Neural progenitor cell (in vitro differentiated cells): ENCODE measurements around the gene NRTN. TPM values are rescaled to one million over a fixed set of nuclear protein-coding genes. Genes with fewer than 3 reads are reported as not detected.
"Not testable (repeated sequence)": the region's sequence is repeated elsewhere in the genome, so short reads cannot be mapped to it uniquely, and the experiment has no call there.

Experiments used
- DNase-seq: peaks from one replicate; pipeline ENCODE4 v3.0.0-alpha.2; 2016; ENCODE audit warnings: low spot score
- H2AFZ ChIP-seq: fragments of 200-600 bp; sonication (generic); replicated peaks from 2 replicates; pipeline ENCODE4 v1.6.1; 2016; ENCODE audit warnings: antibody characterized with exemption
- H3F3A ChIP-seq: fragments of 200-600 bp; sonication (generic); 2 replicates; pipeline ENCODE4 v1.6.1; 2016; ENCODE audit warnings: antibody characterized with exemption, low read depth
- H3K27ac ChIP-seq: fragments of 200-600 bp; sonication (generic); 2 replicates; pipeline ENCODE4 v1.5.1; 2016; ENCODE audit warnings: mild to moderate bottlenecking
- H3K27me3 ChIP-seq: fragments of 200-600 bp; sonication (generic); 2 replicates; pipeline ENCODE4 v1.6.1; 2016; ENCODE audit warnings: mild to moderate bottlenecking, moderate library complexity
- H3K36me3 ChIP-seq: fragments of 200-600 bp; sonication (generic); 2 replicates; pipeline ENCODE4 v1.5.1; 2016
- H3K4me1 ChIP-seq: fragments of 200-600 bp; sonication (generic); 2 replicates; pipeline ENCODE4 v1.6.1; 2016; ENCODE audit warnings: mixed run types
- H3K4me2 ChIP-seq: fragments of 200-600 bp; sonication (generic); 2 replicates; pipeline ENCODE4 v1.6.1; 2016
- H3K4me3 ChIP-seq: fragments of 200-600 bp; sonication (generic); 2 replicates; pipeline ENCODE4 v1.5.1; 2016
- H3K79me2 ChIP-seq: fragments of 200-600 bp; sonication (generic); 2 replicates; pipeline ENCODE4 v1.6.1; 2016; ENCODE audit warnings: low read depth
- H3K9ac ChIP-seq: fragments of 200-600 bp; sonication (generic); 2 replicates; pipeline ENCODE4 v1.6.1; 2016
- H3K9me3 ChIP-seq: fragments of 200-600 bp; sonication (generic); 2 replicates; pipeline ENCODE4 v1.5.1; 2016; ENCODE audit warnings: low read depth
- H4K20me1 ChIP-seq: fragments of 200-600 bp; sonication (generic); 2 replicates; pipeline ENCODE4 v1.6.1; 2016; ENCODE audit warnings: low read depth
- H3K27ac Mint-ChIP-seq: 3 replicates; pipeline ENCODE4 v1.8.0; 2021; ENCODE audit warnings: mixed read lengths
- H3K27me3 Mint-ChIP-seq: 2 replicates; pipeline ENCODE4 v1.8.0; 2022; ENCODE audit warnings: low read depth, mild to moderate bottlenecking, inconsistent platforms, moderate library complexity, mixed read lengths; ENCODE audit not compliant: insufficient read depth
- H3K36me3 Mint-ChIP-seq: 3 replicates; pipeline ENCODE4 v1.8.0; 2021; ENCODE audit warnings: mixed read lengths
- H3K4me1 Mint-ChIP-seq: 3 replicates; pipeline ENCODE4 v1.8.0; 2021; ENCODE audit warnings: mixed read lengths
- H3K4me3 Mint-ChIP-seq: 3 replicates; pipeline ENCODE4 v1.8.0; 2021; ENCODE audit warnings: mild to moderate bottlenecking, moderate library complexity, mixed read lengths
- H3K9me3 Mint-ChIP-seq: 3 replicates; pipeline ENCODE4 v1.8.0; 2020; ENCODE audit warnings: mixed read lengths
- CTCF ChIP-seq: fragments of 200-600 bp; sonication (generic); IDR thresholded peaks from 2 replicates; pipeline ENCODE4 v1.5.1; 2017; ENCODE audit warnings: antibody characterized with exemption, mild to moderate bottlenecking
- EZH2 ChIP-seq: fragments of 200-600 bp; sonication (generic); IDR thresholded peaks from 2 replicates; pipeline ENCODE4 v1.6.1; 2017; ENCODE audit warnings: antibody characterized with exemption, mild to moderate bottlenecking, moderate library complexity
- EZH2phosphoT487 ChIP-seq: fragments of 200-600 bp; sonication (generic); IDR thresholded peaks from 2 replicates; pipeline ENCODE4 v1.6.1; 2017; ENCODE audit warnings: antibody characterized with exemption
- total RNA-seq: library from RNA; depleted of rRNA; stranded (reverse); fragments of >200 nt; gene quantifications from 2 replicates; pipeline ENCODE4 v1.2.3, GENCODE V29; 2015; ENCODE audit warnings: low replicate concordance

The NRTN gene
- total RNA-seq, 1 donor from 2014 or later: 2.4 TPM

GRCh38 chr19:5775668-5776309 lies 29.1 kb upstream of the NRTN start:
- Histone ChIP-seq H3K27me3 (no peaks in the 10 kb centered on the region), H3K9me3 (no peaks in the 10 kb centered on the region), H4K20me1 (no peaks in the 10 kb centered on the region), H3K4me3 (no peak overlapping the region), H3K4me1 (no peaks in the 10 kb centered on the region), H3K4me2 (no peak overlapping the region), H3K9ac (no peak overlapping the region), H2AFZ (no peak overlapping the region), H3K27ac (no peak overlapping the region), H3K79me2 (no peaks in the 10 kb centered on the region), H3K36me3 (no peaks in the 10 kb centered on the region), H3F3A (no peaks in the 10 kb centered on the region)
- no peak for TF ChIP-seq CTCF
- TF ChIP-seq EZH2phosphoT487: no peak
- no peak for TF ChIP-seq EZH2
- H3K4me1 Mint-ChIP-seq: no peaks in the 10 kb centered on the region
- H3K27me3 Mint-ChIP-seq: no peaks in the 10 kb centered on the region
- H3K4me3 Mint-ChIP-seq: no peak overlapping the region
- no peak for DNase-seq
- H3K27ac Mint-ChIP-seq: no peak overlapping the region
- H3K9me3 Mint-ChIP-seq: no peaks in the 10 kb centered on the region
- no peaks in the 10 kb centered on the region for H3K36me3 Mint-ChIP-seq

GRCh38 chr19:5778402-5778801 lies 26.5 kb upstream of the NRTN start:
- no peaks in the 10 kb centered on the region for H3K9me3 Mint-ChIP-seq
- H3K4me1 Mint-ChIP-seq: no peaks in the 10 kb centered on the region
- H3K4me3 Mint-ChIP-seq: no peak overlapping the region

GRCh38 chr19:5780916-5781315 lies 24.0 kb upstream of the NRTN start:
- H3K4me1 ChIP-seq, H2AFZ ChIP-seq, H3K4me3 Mint-ChIP-seq, H3K27ac Mint-ChIP-seq, H3F3A ChIP-seq, H3K4me2 ChIP-seq, H3K79me2 ChIP-seq, H4K20me1 ChIP-seq, H3K27ac ChIP-seq, DNase-seq, H3K4me1 Mint-ChIP-seq, H3K9me3 Mint-ChIP-seq, H3K36me3 ChIP-seq, H3K36me3 Mint-ChIP-seq, H3K9ac ChIP-seq, H3K27me3 ChIP-seq, H3K27me3 Mint-ChIP-seq, H3K9me3 ChIP-seq, H3K4me3 ChIP-seq: not testable (repeated sequence)

More at GRCh38 chr19:5778402-5778801, 26.5 kb upstream of the NRTN start:
- Histone ChIP-seq H4K20me1 (no peaks in the 10 kb centered on the region), H2AFZ (no peak overlapping the region), H3K27me3 (no peaks in the 10 kb centered on the region), H3K9me3 (no peaks in the 10 kb centered on the region), H3K9ac (no peak overlapping the region), H3K4me2 (no peak overlapping the region), H3F3A (no peaks in the 10 kb centered on the region), H3K4me1 (no peaks in the 10 kb centered on the region), H3K4me3 (no peak overlapping the region), H3K27ac (no peak overlapping the region), H3K36me3 (no peaks in the 10 kb centered on the region), H3K79me2 (no peaks in the 10 kb centered on the region)
- no peak overlapping the region for H3K27ac Mint-ChIP-seq
- H3K36me3 Mint-ChIP-seq: no peaks in the 10 kb centered on the region
- no peak for DNase-seq
- H3K27me3 Mint-ChIP-seq: no peaks in the 10 kb centered on the region
- no peak for TF ChIP-seq EZH2

GRCh38 chr19:5782322-5782721 lies 22.5 kb upstream of the NRTN start:
- H3K9ac ChIP-seq: no peak overlapping the region
- H3K4me1 ChIP-seq: no peaks in the 10 kb centered on the region
- Mint-ChIP-seq H3K9me3 (no peaks in the 10 kb centered on the region), H3K36me3 (peaks cover 5% of the 10 kb centered on the region), H3K4me1 (no peaks in the 10 kb centered on the region), H3K4me3 (no peak overlapping the region), H3K27me3 (peaks cover 9% of the 10 kb centered on the region), H3K27ac (no peak overlapping the region)
- no peaks in the 10 kb centered on the region for H3K27me3 ChIP-seq
- H4K20me1 ChIP-seq: no peaks in the 10 kb centered on the region
- H3K4me2 ChIP-seq: no peak overlapping the region
- no peaks in the 10 kb centered on the region for H3K9me3 ChIP-seq
- H3K27ac ChIP-seq: no peak overlapping the region
- TF ChIP-seq CTCF (no peak), EZH2 (no peak), EZH2phosphoT487 (no peak)
- H2AFZ ChIP-seq: no peak overlapping the region
- H3K36me3 ChIP-seq: no peaks in the 10 kb centered on the region
- H3K4me3 ChIP-seq: no peak overlapping the region
- no peaks in the 10 kb centered on the region for H3K79me2 ChIP-seq
- DNase-seq: no peak
- H3F3A ChIP-seq: no peaks in the 10 kb centered on the region
